HEK293 (cell line): ENCODE measurements around the gene B4GALNT3.
A peak's percentile ranks its signal among the peaks of the same experiment; 100 is the strongest.

Experiments used
- BCL11B ChIP-seq: fragments of 450-650 bp; formaldehyde crosslinking; IDR thresholded peaks from 2 replicates; pipeline ENCODE4 v1.5.1; 2016; ENCODE audit warnings: low read depth, missing biosample characterization, missing genetic modification characterization
- GLI4 ChIP-seq: fragments of 450-650 bp; formaldehyde crosslinking; IDR thresholded peaks from 2 replicates; pipeline ENCODE4 v1.5.1; 2016; ENCODE audit warnings: missing biosample characterization, missing genetic modification characterization
- KLF1 ChIP-seq: fragments of 450-650 bp; formaldehyde crosslinking; IDR thresholded peaks from 2 replicates; pipeline ENCODE4 v1.5.1; 2016; ENCODE audit warnings: missing biosample characterization, missing genetic modification characterization
- MYNN ChIP-seq: fragments of 450-650 bp; formaldehyde crosslinking; IDR thresholded peaks from 2 replicates; pipeline ENCODE4 v1.5.1; 2016; ENCODE audit warnings: missing biosample characterization, missing genetic modification characterization, borderline replicate concordance
- SCRT2 ChIP-seq: fragments of 450-650 bp; formaldehyde crosslinking; IDR thresholded peaks from 2 replicates; pipeline ENCODE4 v1.5.1; 2016; ENCODE audit warnings: missing biosample characterization, missing genetic modification characterization
- SP7 ChIP-seq: fragments of 450-650 bp; formaldehyde crosslinking; IDR thresholded peaks from 2 replicates; pipeline ENCODE4 v1.5.1; 2016; ENCODE audit warnings: missing biosample characterization, missing genetic modification characterization
- ZBTB20 ChIP-seq: fragments of 450-650 bp; formaldehyde crosslinking; IDR thresholded peaks from 2 replicates; pipeline ENCODE4 v1.5.1; 2016; ENCODE audit warnings: missing biosample characterization, missing genetic modification characterization
- ZBTB48 ChIP-seq: fragments of 450-650 bp; formaldehyde crosslinking; IDR thresholded peaks from 2 replicates; pipeline ENCODE4 v1.5.1; 2016; ENCODE audit warnings: missing biosample characterization, missing genetic modification characterization
- ZFP69B ChIP-seq: fragments of 450-650 bp; formaldehyde crosslinking; IDR thresholded peaks from 2 replicates; pipeline ENCODE4 v1.5.1; 2016; ENCODE audit warnings: missing biosample characterization, missing genetic modification characterization
- ZNF157 ChIP-seq: fragments of 450-650 bp; formaldehyde crosslinking; IDR thresholded peaks from 2 replicates; pipeline ENCODE4 v1.5.1; 2016; ENCODE audit warnings: missing biosample characterization, missing genetic modification characterization
- ZNF169 ChIP-seq: fragments of 450-650 bp; formaldehyde crosslinking; IDR thresholded peaks from 2 replicates; pipeline ENCODE4 v1.5.1; 2016; ENCODE audit warnings: missing biosample characterization, missing genetic modification characterization
- ZNF174 ChIP-seq: fragments of 450-650 bp; formaldehyde crosslinking; IDR thresholded peaks from 2 replicates; pipeline ENCODE4 v1.5.0; 2017; ENCODE audit warnings: missing biosample characterization, mild to moderate bottlenecking, missing genetic modification characterization
- ZNF2 ChIP-seq: fragments of 450-650 bp; formaldehyde crosslinking; IDR thresholded peaks from 2 replicates; pipeline ENCODE4 v1.5.1; 2016; ENCODE audit warnings: missing biosample characterization, missing genetic modification characterization
- ZNF221 ChIP-seq: fragments of 450-650 bp; formaldehyde crosslinking; IDR thresholded peaks from 2 replicates; pipeline ENCODE4 v1.5.1; 2017; ENCODE audit warnings: missing biosample characterization, missing genetic modification characterization, borderline replicate concordance
- ZNF391 ChIP-seq: fragments of 450-650 bp; formaldehyde crosslinking; IDR thresholded peaks from 2 replicates; pipeline ENCODE4 v1.5.1; 2016; ENCODE audit warnings: low read depth, missing biosample characterization, missing genetic modification characterization, borderline replicate concordance
- ZNF501 ChIP-seq: fragments of 450-650 bp; formaldehyde crosslinking; IDR thresholded peaks from 2 replicates; pipeline ENCODE4 v1.5.1; 2016; ENCODE audit warnings: missing biosample characterization, missing genetic modification characterization
- ZNF549 ChIP-seq: fragments of 450-650 bp; IDR thresholded peaks from 2 replicates; pipeline ENCODE4 v1.5.1; 2018; ENCODE audit warnings: missing biosample characterization, missing genetic modification characterization, mild to moderate bottlenecking, inconsistent platforms, moderate library complexity
- ZNF561 ChIP-seq: fragments of 450-650 bp; IDR thresholded peaks from 2 replicates; pipeline ENCODE4 v1.5.1; 2018; ENCODE audit warnings: missing biosample characterization, missing genetic modification characterization, borderline replicate concordance
- ZNF600 ChIP-seq: fragments of 450-650 bp; formaldehyde crosslinking; IDR thresholded peaks from 2 replicates; pipeline ENCODE4 v1.5.1; 2016; ENCODE audit warnings: missing biosample characterization, missing genetic modification characterization
- ZNF623 ChIP-seq: fragments of 450-650 bp; formaldehyde crosslinking; IDR thresholded peaks from 2 replicates; pipeline ENCODE4 v1.5.1; 2016; ENCODE audit warnings: missing biosample characterization, missing genetic modification characterization
- ZNF624 ChIP-seq: fragments of 450-650 bp; formaldehyde crosslinking; IDR thresholded peaks from 2 replicates; pipeline ENCODE4 v1.5.1; 2017; ENCODE audit warnings: missing biosample characterization, missing genetic modification characterization
- ZNF747 ChIP-seq: fragments of 450-650 bp; formaldehyde crosslinking; IDR thresholded peaks from 2 replicates; pipeline ENCODE4 v1.5.1; 2016; ENCODE audit warnings: missing biosample characterization, missing genetic modification characterization
- ZNF843 ChIP-seq: fragments of 450-650 bp; formaldehyde crosslinking; IDR thresholded peaks from 2 replicates; pipeline ENCODE4 v1.5.1; 2016; ENCODE audit warnings: missing biosample characterization, missing genetic modification characterization
- TF ChIP-seq, protein P1 (sequence below): fragments of 450-650 bp; formaldehyde crosslinking; IDR thresholded peaks from 2 replicates; pipeline ENCODE4 v1.5.1; 2016; ENCODE audit warnings: missing biosample characterization, missing genetic modification characterization
- TF ChIP-seq, protein P2 (sequence below): fragments of 450-650 bp; formaldehyde crosslinking; IDR thresholded peaks from 2 replicates; pipeline ENCODE4 v1.5.1; 2016; ENCODE audit warnings: missing biosample characterization, missing genetic modification characterization
- TF ChIP-seq, protein P3 (sequence below): fragments of 450-650 bp; formaldehyde crosslinking; IDR thresholded peaks from 2 replicates; pipeline ENCODE4 v1.5.1; 2016; ENCODE audit warnings: missing biosample characterization, missing genetic modification characterization
- TF ChIP-seq, protein P4 (sequence below): fragments of 450-650 bp; formaldehyde crosslinking; IDR thresholded peaks from 2 replicates; pipeline ENCODE4 v1.5.1; 2017; ENCODE audit warnings: missing biosample characterization, missing genetic modification characterization
- TF ChIP-seq, protein P5 (sequence below): fragments of 450-650 bp; formaldehyde crosslinking; IDR thresholded peaks from 2 replicates; pipeline ENCODE4 v1.5.1; 2017; ENCODE audit warnings: missing biosample characterization, missing genetic modification characterization
- TF ChIP-seq, protein P6 (sequence below): fragments of 450-650 bp; formaldehyde crosslinking; IDR thresholded peaks from 2 replicates; pipeline ENCODE4 v1.5.1; 2016; ENCODE audit warnings: missing biosample characterization, missing genetic modification characterization

B4GALNT3 gene

DNA sequence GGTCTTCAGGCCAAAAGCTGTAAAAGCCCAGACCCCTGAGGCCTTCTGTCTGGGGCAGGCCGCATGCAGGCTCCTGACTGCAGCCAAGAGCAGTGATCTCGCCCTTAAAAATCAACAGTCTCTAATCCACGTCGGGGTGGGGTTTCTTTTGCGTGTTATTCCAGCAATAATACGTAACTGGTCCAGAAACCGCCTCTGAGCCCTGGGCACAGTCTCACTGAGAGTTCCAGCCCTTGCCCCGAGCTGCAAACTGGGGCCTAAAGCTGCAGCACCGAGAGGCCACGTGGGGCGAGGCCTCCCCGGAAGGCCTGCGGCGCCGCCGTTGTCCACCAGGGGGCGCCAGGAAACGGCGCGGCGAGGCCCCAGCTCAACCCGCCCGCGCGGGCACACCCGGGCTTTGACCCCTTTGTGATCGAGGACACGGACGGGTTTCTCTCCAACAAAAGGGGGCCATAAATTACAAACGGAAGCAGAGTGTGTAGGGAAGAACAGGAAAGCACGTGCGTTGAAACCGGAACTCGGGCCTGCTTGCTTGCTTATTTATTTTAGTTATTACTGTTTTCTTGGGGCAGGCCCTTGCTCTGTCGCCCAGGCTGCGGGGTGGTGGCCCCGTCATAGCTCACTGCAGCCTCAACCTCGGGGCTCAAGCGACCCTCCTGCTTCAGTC is 116.3 kb downstream of the B4GALNT3 start (continued):
- TF ChIP-seq, protein P1, sequence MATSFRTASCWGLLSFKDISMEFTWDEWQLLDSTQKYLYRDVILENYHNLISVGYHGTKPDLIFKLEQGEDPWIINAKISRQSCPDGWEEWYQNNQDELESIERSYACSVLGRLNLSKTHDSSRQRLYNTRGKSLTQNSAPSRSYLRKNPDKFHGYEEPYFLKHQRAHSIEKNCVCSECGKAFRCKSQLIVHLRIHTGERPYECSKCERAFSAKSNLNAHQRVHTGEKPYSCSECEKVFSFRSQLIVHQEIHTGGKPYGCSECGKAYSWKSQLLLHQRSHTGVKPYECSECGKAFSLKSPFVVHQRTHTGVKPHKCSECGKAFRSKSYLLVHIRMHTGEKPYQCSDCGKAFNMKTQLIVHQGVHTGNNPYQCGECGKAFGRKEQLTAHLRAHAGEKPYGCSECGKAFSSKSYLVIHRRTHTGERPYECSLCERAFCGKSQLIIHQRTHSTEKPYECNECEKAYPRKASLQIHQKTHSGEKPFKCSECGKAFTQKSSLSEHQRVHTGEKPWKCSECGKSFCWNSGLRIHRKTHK, result no peak
- TF ChIP-seq, protein P2, sequence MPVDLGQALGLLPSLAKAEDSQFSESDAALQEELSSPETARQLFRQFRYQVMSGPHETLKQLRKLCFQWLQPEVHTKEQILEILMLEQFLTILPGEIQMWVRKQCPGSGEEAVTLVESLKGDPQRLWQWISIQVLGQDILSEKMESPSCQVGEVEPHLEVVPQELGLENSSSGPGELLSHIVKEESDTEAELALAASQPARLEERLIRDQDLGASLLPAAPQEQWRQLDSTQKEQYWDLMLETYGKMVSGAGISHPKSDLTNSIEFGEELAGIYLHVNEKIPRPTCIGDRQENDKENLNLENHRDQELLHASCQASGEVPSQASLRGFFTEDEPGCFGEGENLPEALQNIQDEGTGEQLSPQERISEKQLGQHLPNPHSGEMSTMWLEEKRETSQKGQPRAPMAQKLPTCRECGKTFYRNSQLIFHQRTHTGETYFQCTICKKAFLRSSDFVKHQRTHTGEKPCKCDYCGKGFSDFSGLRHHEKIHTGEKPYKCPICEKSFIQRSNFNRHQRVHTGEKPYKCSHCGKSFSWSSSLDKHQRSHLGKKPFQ (tag by site-specific recombination), result peak; percentile 29
- TF ChIP-seq ZBTB48 (tag by site-specific recombination), result peak; percentile 59; the same call in 1 of the 2 replicates
- TF ChIP-seq ZNF600 (tag by site-specific recombination), result peak; percentile 24; the same call in 1 of the 2 replicates
- TF ChIP-seq ZNF624 (tag by site-specific recombination), result no peak
- TF ChIP-seq BCL11B (tag by site-specific recombination), result 0 out of 2 replicates have a peak, but pooled peaks have one; percentile 47
- TF ChIP-seq ZNF623 (tag by site-specific recombination), result no peak
- TF ChIP-seq ZFP69B (tag by site-specific recombination), result peak; percentile 74
- no peak for TF ChIP-seq ZNF747 (tag by site-specific recombination)
- TF ChIP-seq, protein P3, sequence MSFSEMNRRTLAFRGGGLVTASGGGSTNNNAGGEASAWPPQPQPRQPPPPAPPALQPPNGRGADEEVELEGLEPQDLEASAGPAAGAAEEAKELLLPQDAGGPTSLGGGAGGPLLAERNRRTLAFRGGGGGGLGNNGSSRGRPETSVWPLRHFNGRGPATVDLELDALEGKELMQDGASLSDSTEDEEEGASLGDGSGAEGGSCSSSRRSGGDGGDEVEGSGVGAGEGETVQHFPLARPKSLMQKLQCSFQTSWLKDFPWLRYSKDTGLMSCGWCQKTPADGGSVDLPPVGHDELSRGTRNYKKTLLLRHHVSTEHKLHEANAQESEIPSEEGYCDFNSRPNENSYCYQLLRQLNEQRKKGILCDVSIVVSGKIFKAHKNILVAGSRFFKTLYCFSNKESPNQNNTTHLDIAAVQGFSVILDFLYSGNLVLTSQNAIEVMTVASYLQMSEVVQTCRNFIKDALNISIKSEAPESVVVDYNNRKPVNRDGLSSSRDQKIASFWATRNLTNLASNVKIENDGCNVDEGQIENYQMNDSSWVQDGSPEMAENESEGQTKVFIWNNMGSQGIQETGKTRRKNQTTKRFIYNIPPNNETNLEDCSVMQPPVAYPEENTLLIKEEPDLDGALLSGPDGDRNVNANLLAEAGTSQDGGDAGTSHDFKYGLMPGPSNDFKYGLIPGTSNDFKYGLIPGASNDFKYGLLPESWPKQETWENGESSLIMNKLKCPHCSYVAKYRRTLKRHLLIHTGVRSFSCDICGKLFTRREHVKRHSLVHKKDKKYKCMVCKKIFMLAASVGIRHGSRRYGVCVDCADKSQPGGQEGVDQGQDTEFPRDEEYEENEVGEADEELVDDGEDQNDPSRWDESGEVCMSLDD (tag by site-specific recombination), result peak; percentile 84
- no peak; the same call in 1 of the 2 replicates for TF ChIP-seq ZNF843 (tag by site-specific recombination)
- peak; percentile 50 for TF ChIP-seq SCRT2 (tag by site-specific recombination)
- TF ChIP-seq, protein P4, sequence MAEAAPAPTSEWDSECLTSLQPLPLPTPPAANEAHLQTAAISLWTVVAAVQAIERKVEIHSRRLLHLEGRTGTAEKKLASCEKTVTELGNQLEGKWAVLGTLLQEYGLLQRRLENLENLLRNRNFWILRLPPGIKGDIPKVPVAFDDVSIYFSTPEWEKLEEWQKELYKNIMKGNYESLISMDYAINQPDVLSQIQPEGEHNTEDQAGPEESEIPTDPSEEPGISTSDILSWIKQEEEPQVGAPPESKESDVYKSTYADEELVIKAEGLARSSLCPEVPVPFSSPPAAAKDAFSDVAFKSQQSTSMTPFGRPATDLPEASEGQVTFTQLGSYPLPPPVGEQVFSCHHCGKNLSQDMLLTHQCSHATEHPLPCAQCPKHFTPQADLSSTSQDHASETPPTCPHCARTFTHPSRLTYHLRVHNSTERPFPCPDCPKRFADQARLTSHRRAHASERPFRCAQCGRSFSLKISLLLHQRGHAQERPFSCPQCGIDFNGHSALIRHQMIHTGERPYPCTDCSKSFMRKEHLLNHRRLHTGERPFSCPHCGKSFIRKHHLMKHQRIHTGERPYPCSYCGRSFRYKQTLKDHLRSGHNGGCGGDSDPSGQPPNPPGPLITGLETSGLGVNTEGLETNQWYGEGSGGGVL (tag by site-specific recombination), result no peak
- peak; percentile 84 for TF ChIP-seq SP7 (tag by site-specific recombination)
- TF ChIP-seq KLF1 (tag by site-specific recombination), result peak; percentile 87
- TF ChIP-seq ZNF561, result peak; percentile 92
- 0 out of 2 replicates have a peak, but pooled peaks have one; percentile 29 for TF ChIP-seq ZNF391
- TF ChIP-seq ZBTB20 (tag by site-specific recombination), result peak; percentile 52; the same call in 1 of the 2 replicates
- TF ChIP-seq, protein P5, sequence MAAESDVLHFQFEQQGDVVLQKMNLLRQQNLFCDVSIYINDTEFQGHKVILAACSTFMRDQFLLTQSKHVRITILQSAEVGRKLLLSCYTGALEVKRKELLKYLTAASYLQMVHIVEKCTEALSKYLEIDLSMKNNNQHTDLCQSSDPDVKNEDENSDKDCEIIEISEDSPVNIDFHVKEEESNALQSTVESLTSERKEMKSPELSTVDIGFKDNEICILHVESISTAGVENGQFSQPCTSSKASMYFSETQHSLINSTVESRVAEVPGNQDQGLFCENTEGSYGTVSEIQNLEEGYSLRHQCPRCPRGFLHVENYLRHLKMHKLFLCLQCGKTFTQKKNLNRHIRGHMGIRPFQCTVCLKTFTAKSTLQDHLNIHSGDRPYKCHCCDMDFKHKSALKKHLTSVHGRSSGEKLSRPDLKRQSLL (tag by site-specific recombination), result 0 out of 2 replicates have a peak, but pooled peaks have one; percentile 15
- no peak for TF ChIP-seq ZNF174 (tag by site-specific recombination)
- TF ChIP-seq, protein P6, sequence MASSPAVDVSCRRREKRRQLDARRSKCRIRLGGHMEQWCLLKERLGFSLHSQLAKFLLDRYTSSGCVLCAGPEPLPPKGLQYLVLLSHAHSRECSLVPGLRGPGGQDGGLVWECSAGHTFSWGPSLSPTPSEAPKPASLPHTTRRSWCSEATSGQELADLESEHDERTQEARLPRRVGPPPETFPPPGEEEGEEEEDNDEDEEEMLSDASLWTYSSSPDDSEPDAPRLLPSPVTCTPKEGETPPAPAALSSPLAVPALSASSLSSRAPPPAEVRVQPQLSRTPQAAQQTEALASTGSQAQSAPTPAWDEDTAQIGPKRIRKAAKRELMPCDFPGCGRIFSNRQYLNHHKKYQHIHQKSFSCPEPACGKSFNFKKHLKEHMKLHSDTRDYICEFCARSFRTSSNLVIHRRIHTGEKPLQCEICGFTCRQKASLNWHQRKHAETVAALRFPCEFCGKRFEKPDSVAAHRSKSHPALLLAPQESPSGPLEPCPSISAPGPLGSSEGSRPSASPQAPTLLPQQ, result peak; percentile 86
- no peak for TF ChIP-seq ZNF169 (tag by site-specific recombination)
- TF ChIP-seq ZNF157 (tag by site-specific recombination), result no peak
- TF ChIP-seq GLI4 (tag by site-specific recombination), result no peak
- TF ChIP-seq ZNF2 (tag by site-specific recombination), result peak; percentile 93
- no peak for TF ChIP-seq ZNF549 (tag by site-specific recombination)
- peak; percentile 94 for TF ChIP-seq ZNF501
- no peak for TF ChIP-seq MYNN (tag by site-specific recombination)
- no peak for TF ChIP-seq ZNF221 (tag by site-specific recombination)
